GM18502 (cell line): ENCODE results near the gene PARD3.
"Not testable (repeated sequence)": the region's sequence is repeated elsewhere in the genome, so short reads cannot be mapped to it uniquely, and the experiment has no call there.

ENCODE experiments used
- ATAC-seq: cut with Tn5 transposase; IDR thresholded peaks from one replicate; pipeline ENCODE4 v1.9.1; 2021; ENCODE audit warnings: mild to moderate bottlenecking; ENCODE audit not compliant: unreplicated experiment, poor library complexity

The PARD3 gene

DNA sequence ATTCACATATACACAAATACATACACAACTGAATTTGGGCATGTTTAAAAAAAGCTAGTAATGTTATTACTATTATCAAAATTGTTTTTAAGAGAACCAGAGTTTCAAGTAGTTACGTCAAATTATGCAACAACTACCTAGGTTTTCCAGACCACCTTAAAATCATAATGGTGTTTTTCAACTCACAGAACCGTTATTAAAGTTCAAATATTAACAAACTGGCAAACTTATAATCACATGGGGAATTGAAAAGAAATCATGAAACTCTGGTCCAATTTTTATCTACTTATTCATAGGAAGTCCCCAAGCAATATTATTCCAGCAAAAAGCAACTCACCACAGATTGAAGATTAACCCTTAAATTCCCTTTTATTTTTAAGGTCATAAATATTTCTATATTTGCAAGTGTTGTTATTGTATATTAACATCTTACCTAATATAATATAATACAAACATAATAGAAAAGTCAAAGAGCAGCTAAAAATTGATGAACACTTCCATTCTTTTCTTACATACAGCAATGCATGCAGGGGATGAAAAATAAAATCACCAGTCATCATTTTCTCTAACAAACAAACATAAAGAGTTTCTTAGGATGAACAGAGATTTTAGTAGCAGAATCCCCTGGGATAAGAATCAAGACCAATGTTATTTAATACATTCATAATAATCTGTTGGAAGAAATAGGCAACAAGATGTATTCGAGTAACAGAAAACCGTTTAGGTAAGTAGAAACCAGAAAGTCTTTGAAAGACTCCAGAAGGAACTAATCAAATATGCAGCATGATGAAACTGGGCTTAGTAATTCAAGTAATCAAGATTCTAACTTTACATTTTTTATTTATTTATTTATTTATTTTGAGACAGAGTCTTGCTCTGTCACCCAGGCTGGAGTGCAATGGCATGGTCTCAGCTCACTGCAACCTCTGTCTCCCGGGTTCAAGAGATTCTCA is 391.1 kb downstream of the PARD3 start:
- no peak for ATAC-seq

- ATAC-seq, result no peak
Measured at GRCh38 chr10:34420795-34421194, 394.3 kb downstream of the PARD3 start.

GRCh38 chr10:34420273-34420672 is 394.8 kb downstream of the PARD3 start:
- no peak for ATAC-seq

DNA sequence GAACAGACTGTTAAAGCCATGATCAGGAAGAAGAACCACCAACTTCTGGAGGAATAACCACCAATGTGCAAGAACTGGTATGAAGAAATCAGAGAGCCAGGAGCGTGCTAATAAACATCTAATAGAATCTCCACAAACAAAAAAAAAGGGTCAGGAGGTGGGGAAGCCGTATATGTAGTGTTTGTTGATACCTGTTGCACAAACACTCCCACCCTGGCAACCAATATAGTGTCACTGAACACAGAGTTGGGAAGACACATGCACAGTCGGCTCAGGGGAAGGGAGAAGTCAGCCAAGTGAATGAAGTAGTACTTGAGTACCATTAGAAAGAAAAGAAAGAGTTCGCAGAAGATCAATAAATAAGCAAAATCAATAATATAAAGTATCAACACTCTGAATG is 400.1 kb downstream of the PARD3 start:
- no peak for ATAC-seq

DNA sequence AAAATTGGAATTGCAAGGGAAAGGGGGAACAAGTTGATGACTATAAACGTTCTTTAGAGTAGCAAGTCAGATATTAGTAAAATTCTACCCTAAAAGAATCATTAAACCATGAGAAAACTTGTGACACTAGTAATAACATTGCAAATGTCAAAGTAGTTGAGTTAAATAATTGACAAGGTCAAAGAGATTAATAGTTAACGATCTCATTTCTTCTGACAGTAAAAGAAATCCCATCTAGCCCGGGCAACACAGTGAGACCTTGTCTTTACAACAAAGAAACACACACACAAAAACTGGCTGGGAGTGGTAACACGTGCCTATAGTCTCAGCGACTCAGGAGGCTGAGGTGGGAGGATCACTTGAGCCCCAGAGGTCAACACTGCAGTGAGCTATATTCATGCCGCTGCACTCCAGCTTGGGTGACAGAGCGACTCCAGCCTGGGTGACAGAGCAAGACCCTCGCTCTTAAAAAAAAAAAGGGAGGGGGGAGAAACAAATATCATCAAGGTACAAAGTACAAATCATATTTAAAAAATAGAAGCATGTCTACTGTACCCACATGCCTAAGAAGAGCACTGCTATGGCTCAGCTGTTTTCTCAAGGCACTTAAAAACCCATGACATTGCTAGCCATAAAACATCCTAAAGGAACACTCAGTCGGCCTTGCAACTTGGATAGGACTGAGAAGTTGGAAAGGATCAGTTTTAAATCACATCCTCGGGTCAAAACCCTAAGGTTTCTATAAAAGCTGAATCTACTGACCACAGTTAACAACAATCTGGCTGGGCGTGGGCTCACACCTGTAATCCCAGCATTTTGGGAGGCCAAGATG is 401.1 kb downstream of the PARD3 start:
- ATAC-seq, result no peak

- no peak for ATAC-seq
Measured at GRCh38 chr10:34413214-34413613, 401.9 kb downstream of the PARD3 start.

- ATAC-seq, result no peak
Measured at GRCh38 chr10:34408956-34409355, 406.1 kb downstream of the PARD3 start.

DNA sequence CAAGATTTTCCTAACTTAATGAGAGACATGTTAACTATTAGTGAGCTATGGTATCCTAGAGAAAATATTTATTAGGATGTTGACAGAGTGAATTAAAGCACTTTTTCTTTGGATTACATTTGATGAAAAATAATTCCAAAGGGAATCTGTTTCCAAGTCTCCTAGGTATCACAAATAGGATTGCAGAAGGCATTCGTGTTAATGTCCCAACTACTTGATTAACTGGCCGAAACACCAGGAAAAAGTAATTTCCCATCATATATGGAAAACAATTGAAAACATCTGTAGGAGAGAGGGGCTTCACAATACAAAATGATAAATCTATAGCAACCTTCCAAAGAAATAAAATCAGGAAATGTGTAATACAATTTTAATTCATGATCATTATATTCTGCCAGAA is 406.7 kb downstream of the PARD3 start:
- ATAC-seq, result no peak

DNA sequence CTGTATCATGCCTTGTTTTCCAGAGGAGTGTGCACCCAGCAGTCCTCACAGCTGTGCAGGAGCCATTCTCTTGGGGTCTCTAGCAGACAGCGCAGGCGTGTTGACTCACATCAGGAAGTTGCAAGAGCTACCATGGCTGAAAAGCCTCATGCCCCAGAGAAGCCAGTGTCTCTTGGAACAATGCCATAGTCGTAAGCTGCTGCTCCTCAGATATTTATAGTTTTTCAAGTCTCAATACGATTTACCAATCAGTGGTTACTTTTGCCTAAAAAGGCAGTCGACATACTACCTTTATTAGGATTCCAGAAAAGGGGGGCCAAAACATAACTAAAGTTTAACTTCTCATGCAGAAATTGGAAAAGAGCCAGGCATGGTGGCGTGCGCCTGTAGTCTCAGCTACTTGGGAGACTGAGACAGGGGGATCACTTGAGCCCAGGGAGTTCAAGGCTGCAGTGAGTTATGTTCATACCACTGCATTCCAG is 407.7 kb downstream of the PARD3 start:
- ATAC-seq, result no peak

DNA sequence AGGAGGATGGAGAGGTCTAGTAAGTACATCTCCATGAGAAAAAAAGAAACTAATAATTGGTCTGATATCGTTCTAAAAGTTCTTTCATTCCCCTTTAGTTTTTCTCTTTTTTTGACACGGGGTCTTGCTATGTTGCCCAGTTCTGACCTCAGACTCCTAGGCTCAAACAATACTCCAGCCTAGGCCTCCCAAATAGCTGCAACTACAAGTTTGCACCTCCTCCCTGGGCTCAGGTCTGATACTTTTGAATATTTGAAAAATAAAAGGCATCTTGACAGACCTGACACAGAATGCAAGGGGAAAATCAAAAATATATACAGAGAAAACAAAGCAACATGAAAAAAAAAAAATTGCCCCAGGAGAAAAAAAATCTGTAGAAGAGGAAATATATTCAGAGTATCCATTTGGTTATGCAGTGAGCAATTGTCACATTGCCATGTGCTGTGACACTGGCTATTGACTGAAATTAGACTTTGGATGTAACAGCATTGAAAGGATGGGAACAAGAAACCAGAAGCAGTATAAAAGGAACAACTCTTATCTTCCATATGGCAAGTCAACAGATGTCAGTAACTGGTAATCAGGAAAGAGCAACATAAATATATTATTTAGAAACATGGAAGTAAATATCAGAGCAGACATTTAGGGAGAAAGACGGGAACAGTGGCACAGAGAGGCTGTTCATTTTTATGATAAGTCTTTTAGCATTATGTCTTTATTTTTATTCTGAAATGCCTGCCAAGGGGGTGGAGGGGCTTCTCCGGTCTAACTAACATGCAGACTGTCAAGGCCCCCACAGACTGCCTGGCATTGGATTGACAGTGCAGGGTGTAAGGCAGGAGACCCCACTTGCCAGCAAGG is 408.4 kb downstream of the PARD3 start:
- ATAC-seq, result no peak

DNA sequence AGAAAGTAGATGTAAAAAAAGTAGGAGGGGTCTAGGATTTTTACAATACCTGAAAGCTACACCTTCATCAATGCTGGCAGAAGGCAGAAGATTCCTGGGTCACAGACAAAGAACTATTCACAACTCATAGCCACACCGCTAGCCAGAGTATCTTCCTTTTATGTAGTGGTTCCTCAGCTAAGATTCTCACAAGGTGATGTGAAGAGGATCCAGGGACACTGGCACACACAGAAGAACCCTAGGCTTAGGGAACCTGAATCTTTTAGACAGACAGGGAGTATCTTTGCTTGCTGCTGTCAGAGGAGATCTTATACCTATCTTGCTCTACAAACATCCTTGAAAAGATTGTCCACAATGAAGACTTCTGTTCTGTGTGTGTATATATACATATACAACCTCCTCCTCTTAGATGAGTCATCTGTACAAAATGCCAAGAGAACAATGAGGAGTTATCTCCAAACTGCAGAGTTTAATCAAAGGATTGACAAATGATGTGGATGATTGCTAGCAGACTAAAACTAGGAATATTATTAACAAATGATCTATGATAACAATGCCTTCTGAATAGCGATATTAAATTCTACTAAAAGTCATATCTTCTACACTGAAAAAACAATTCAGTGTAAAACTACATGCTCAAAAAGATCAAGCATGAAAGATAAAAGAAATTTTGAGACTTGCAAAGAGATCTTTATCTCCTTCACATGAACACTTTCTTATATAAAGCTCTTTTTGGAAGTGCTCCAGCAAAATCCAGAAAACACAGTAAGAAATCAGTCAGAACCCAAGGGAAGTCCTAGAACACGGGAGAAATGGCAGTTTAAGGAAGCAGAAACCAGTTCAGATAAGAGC is 409.3 kb downstream of the PARD3 start:
- no peak for ATAC-seq

DNA sequence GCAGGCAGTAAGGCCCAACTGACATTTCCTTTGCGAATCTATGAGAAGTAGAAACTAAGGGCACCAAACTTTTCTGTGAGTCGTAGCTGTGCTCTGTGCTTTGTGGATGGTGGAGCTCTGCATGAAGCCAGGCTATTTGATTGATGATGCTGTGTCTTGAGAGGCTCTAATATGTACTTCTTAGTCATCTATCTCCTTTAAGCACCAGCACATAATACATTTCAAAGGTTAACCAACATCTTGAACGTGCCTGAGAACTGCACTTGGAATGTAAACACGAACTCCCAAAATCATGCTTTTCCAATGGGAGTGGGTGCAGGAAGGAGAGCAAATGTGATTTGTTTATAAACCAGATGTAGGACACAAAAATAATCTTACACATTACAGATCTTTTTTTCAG is 411.6 kb downstream of the PARD3 start:
- ATAC-seq, result no peak

- no peak for ATAC-seq
Measured at GRCh38 chr10:34400075-34400474, 415.0 kb downstream of the PARD3 start.

- no peak for ATAC-seq
Measured at GRCh38 chr10:34399013-34399412, 416.1 kb downstream of the PARD3 start.

GRCh38 chr10:34397324-34397723 is 417.8 kb downstream of the PARD3 start:
- ATAC-seq, result no peak

- no peak for ATAC-seq
Measured at GRCh38 chr10:34396663-34397062, 418.4 kb downstream of the PARD3 start.

DNA sequence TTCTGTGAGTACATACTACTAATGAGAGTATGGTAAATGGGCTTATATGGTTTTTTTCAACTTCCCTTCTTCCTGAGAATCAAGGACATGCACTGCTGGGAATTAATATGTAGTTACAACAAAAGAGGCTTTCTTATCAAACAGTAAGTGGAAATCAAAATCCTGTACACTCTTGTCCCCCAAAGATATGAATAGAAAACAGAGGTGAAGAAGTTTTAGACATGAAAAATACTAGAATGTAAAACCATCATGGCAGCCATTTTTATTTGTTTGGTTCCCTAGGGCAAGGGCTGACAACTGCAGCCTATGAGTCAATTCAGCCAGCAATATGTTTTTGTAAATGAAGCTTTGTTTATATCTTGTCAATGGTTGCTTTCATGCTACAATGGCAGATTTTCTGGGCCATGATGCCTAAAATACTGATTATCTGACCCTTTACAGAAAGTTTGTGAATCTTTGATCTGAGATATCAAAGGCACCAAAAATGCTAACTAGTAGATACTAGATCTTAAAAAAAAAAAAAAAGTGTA is 422.4 kb downstream of the PARD3 start:
- no peak for ATAC-seq

DNA sequence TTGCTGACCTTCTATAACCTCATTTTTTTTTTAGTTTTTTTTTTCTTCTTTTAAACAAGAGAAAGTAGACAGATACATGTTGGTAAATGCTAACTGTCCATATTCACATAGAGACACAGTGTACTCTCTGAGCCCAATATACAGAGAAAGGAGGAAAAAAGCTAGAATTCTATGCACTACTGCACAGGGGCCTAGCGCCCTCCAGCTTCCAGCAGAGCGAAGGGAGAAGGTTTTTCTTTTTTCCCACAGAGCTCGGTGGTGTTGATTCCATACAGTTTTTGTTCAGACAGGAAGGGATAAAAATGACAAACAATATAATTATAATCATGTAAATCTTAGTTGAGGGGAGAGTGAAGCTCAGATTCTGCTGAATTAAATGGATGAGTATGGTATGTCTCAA is 423.9 kb downstream of the PARD3 start:
- ATAC-seq, result not testable (repeated sequence)

GRCh38 chr10:34389801-34390200 is 425.3 kb downstream of the PARD3 start:
- ATAC-seq, result no peak
